ENCODE measurements around the gene RAI1.

RAI1 gene

GRCh38 chr17:17694169-17695081, 13.2 kb downstream of the RAI1 start:
- FAIRE-seq (no peak), DNase-seq (ENCODE audit: insufficient read length, low spot score) (peak; percentile 93)
- TF ChIP-seq POLR2A (IDR thresholded peaks at IDR 0.05; ENCODE audit: low read depth, low read length): peak; percentile 80

GRCh38 chr17:17696085-17696484, 14.8 kb downstream of the RAI1 start:
- DNase-seq (ENCODE audit: insufficient read length, low spot score): no peak
- FAIRE-seq: no peak
- TF ChIP-seq POLR2A (IDR thresholded peaks at IDR 0.05; ENCODE audit: low read depth, low read length): no peak

- no peak for TF ChIP-seq POLR2A (IDR thresholded peaks at IDR 0.05; ENCODE audit: low read depth, low read length)
- FAIRE-seq (no peak), DNase-seq (ENCODE audit: insufficient read length, low spot score) (no peak)
Measured at GRCh38 chr17:17696882-17697633, 15.8 kb downstream of the RAI1 start.

GRCh38 chr17:17698371-17698770, 17.1 kb downstream of the RAI1 start:
- TF ChIP-seq POLR2A (IDR thresholded peaks at IDR 0.05; ENCODE audit: low read depth, low read length): no peak
- FAIRE-seq (no peak), DNase-seq (ENCODE audit: insufficient read length, low spot score) (no peak)

- no peak for TF ChIP-seq POLR2A (IDR thresholded peaks at IDR 0.05; ENCODE audit: low read depth, low read length)
- FAIRE-seq (no peak), DNase-seq (ENCODE audit: insufficient read length, low spot score) (peak; percentile 87)
Measured at GRCh38 chr17:17698869-17699351, 17.7 kb downstream of the RAI1 start.

GRCh38 chr17:17699491-17699890, 18.2 kb downstream of the RAI1 start:
- FAIRE-seq (no peak), DNase-seq (ENCODE audit: insufficient read length, low spot score) (no peak)
- no peak for TF ChIP-seq POLR2A (IDR thresholded peaks at IDR 0.05; ENCODE audit: low read depth, low read length)

GRCh38 chr17:17700251-17700969, 19.2 kb downstream of the RAI1 start:
- FAIRE-seq (no peak), DNase-seq (ENCODE audit: insufficient read length, low spot score) (no peak)
- no peak for TF ChIP-seq POLR2A (IDR thresholded peaks at IDR 0.05; ENCODE audit: low read depth, low read length)

- no peak for FAIRE-seq
- no peak for DNase-seq (ENCODE audit: insufficient read length, low spot score)
- TF ChIP-seq POLR2A (IDR thresholded peaks at IDR 0.05; ENCODE audit: low read depth, low read length): no peak
Measured at GRCh38 chr17:17701112-17701511, 19.9 kb downstream of the RAI1 start.

GRCh38 chr17:17701658-17702057, 20.4 kb downstream of the RAI1 start:
- DNase-seq (ENCODE audit: insufficient read length, low spot score): no peak
- TF ChIP-seq POLR2A (IDR thresholded peaks at IDR 0.05; ENCODE audit: low read depth, low read length): no peak
- FAIRE-seq: no peak

GRCh38 chr17:17702449-17703139, 21.3 kb downstream of the RAI1 start:
- DNase-seq (ENCODE audit: insufficient read length, low spot score): no peak
- TF ChIP-seq POLR2A (IDR thresholded peaks at IDR 0.05; ENCODE audit: low read depth, low read length): no peak
- no peak for FAIRE-seq

- FAIRE-seq (no peak), DNase-seq (ENCODE audit: insufficient read length, low spot score) (no peak)
- TF ChIP-seq POLR2A (IDR thresholded peaks at IDR 0.05; ENCODE audit: low read depth, low read length): no peak
Measured at GRCh38 chr17:17703140-17703919, 22.1 kb downstream of the RAI1 start.

GRCh38 chr17:17704931-17705330, 23.7 kb downstream of the RAI1 start:
- FAIRE-seq (no peak), DNase-seq (ENCODE audit: insufficient read length, low spot score) (no peak)
- TF ChIP-seq POLR2A (IDR thresholded peaks at IDR 0.05; ENCODE audit: low read depth, low read length): no peak
